Pancreas (tissue), 10 donors: ENCODE data around the gene BCL11B. TPM values are rescaled to one million over a fixed set of nuclear protein-coding genes. Genes with fewer than 3 reads are reported as not detected.

Experiments used
- ATAC-seq, 4 donors: fragments of 200-7000 bp; cut with Tn5 transposase; one replicate each; pipeline versions ENCODE4 v1.8.0 to v1.9.1; 2020; ENCODE audit warnings: mild to moderate bottlenecking in 4 of 4, moderate library complexity in 4 of 4
- DNase-seq, 6 donors: peaks; one replicate each; pipeline ENCODE4 v3.0.0-alpha.2; 2020
- FAIRE-seq: peaks from 2 replicates; lab custom pipeline; 2012; peaks lifted over from hg19 to GRCh38; lab: Jason Lieb, UNC
- H3K27ac ChIP-seq, 4 donors: fragments of 200-600 bp; sonication (generic); 1 replicate in 3 of 4; 2 replicates in 1 of 4; pipeline versions ENCODE4 v1.5.0 to v1.8.0; 2020
- H3K27me3 ChIP-seq, 4 donors: fragments of 200-600 bp; one replicate each; pipeline ENCODE4 v1.8.0; 2021
- H3K36me3 ChIP-seq, 3 donors: fragments of 200-600 bp; sonication (generic) in 1 of 3; one replicate each; pipeline versions ENCODE4 v1.5.0 to v1.8.0; 2020 to 2021
- H3K4me1 ChIP-seq, 3 donors: fragments of 200-600 bp; one replicate each; pipeline ENCODE4 v1.8.0; 2021
- H3K4me3 ChIP-seq, 4 donors: fragments of 200-600 bp; sonication (generic) in 2 of 4; one replicate each; pipeline versions ENCODE4 v1.5.0 to v1.8.0; 2020 to 2021
- H3K9me3 ChIP-seq, 4 donors: fragments of 200-600 bp; one replicate each; pipeline ENCODE4 v1.8.0; 2021
- CTCF ChIP-seq, 4 donors: fragments of 200-600 bp; sonication (generic) in 3 of 4; IDR thresholded peaks; one replicate each; pipeline versions ENCODE4 v1.5.0 to v1.8.0; 2021; ENCODE audit warnings: antibody characterized with exemption in 4 of 4
- WGBS, 2 donors: extraction: QIAGEN DNeasy Blood & Tissue Kit; methylation state at CpG; one replicate each; pipeline ENCODE4 v1.1.7; 2013; 5-methylcytosine and 5-hydroxymethylcytosine counted together
- intact Hi-C, 3 donors: fragments of 100-400 bp; cut with DNase I; formaldehyde crosslinking; loops; one replicate each; pipeline versions ENCODE4 v1.11.1 to v1.14.2; 2022
- polyA plus RNA-seq, 2 donors: library from polyadenylated mRNA; stranded (reverse); fragments of 200-250 nt; gene quantifications; one replicate each; pipeline ENCODE4 v1.2.3, GENCODE V29; 2013
- total RNA-seq, 6 donors: library from RNA; stranded (reverse); fragmentation: NEBNext Ultra II Directional in 4 of 6; extraction: Animal tissue kit (Norgen Biotek cat#: 25700) in 4 of 6; gene quantifications; one replicate each; pipeline versions ENCODE4 v1.2.1 to v1.2.4, GENCODE V29; 2021 to 2023
- donor health status: healthy with polysubstance abuse.
- donor health status: DM: no; HTN: no; CAD: no; lungs with moderate emphysema.
- donor health status: DM: no; HTN: no; CAD: no.
- donor health status: control.
- donor health status: control.
- donor health status: Bipolar disorder and iron deficiency.
- donor health status: DM: yes; HTN: yes; CAD: no.
- donor health status: DM: no; HTN: no; CAD: no.
- donor health status: DM: no; HTN: no; CAD: no.
- donor health status: DM: yes; HTN: yes; CAD: no.

BCL11B gene
- total and polyA plus RNA-seq, 8 donors: 0.04 to 0.47 (median 0.27) TPM

GRCh38 chr14:99176156-99176945 lies 95.6 kb downstream of the BCL11B start:
- H3K4me1 ChIP-seq: no peaks in the 10 kb centered on the region
- no peaks in the 10 kb centered on the region for H3K27me3 ChIP-seq
- DNase-seq (no peak), FAIRE-seq (no peak), ATAC-seq (no peak)
- no peak for TF ChIP-seq CTCF (IDR thresholded peaks at IDR 0.05)
- no peak overlapping the region for H3K27ac ChIP-seq
- H3K9me3 ChIP-seq: no peaks in the 10 kb centered on the region
- 89 to 92% methylated on average over 29 to 33 of the region's 33 CpGs for WGBS, 2 donors
- intact Hi-C loops: no loop called here
- no peaks in the 10 kb centered on the region for H3K36me3 ChIP-seq
- no peak overlapping the region for H3K4me3 ChIP-seq

- H3K27ac ChIP-seq: no peak overlapping the region
- H3K27me3 ChIP-seq: no peaks in the 10 kb centered on the region
- no peaks in the 10 kb centered on the region for H3K4me1 ChIP-seq
- H3K36me3 ChIP-seq: no peaks in the 10 kb centered on the region
- no peak for DNase-seq
- H3K4me3 ChIP-seq: no peak overlapping the region
- 95 to 96% methylated on average over 89 to 95 of the region's 95 CpGs for WGBS, 2 donors
- no peak for ATAC-seq
- FAIRE-seq: no peak
- no peaks in the 10 kb centered on the region for H3K9me3 ChIP-seq
- intact Hi-C loops: no loop called here
- no peak for TF ChIP-seq CTCF (IDR thresholded peaks at IDR 0.05)
These were observed 96.5 kb downstream of the BCL11B start for GRCh38 chr14:99175331-99176155.

GRCh38 chr14:99174770-99175319 lies 97.2 kb downstream of the BCL11B start:
- no peak for DNase-seq
- Histone ChIP-seq H3K36me3 (no peaks in the 10 kb centered on the region), H3K27me3 (no peaks in the 10 kb centered on the region), H3K4me1 (no peaks in the 10 kb centered on the region), H3K4me3 (no peak overlapping the region), H3K27ac (no peak overlapping the region), H3K9me3 (no peaks in the 10 kb centered on the region)
- no peak for TF ChIP-seq CTCF (IDR thresholded peaks at IDR 0.05)
- intact Hi-C loops: no loop called here
- no peak for FAIRE-seq
- 92 to 93% methylated on average over 68 to 81 of the region's 81 CpGs for WGBS, 2 donors
- ATAC-seq: no peak

- no peak for FAIRE-seq
- WGBS, 2 donors: 92 to 93% methylated on average over 74 to 79 of the region's 79 CpGs
- Histone ChIP-seq H3K9me3 (no peaks in the 10 kb centered on the region), H3K27me3 (no peaks in the 10 kb centered on the region), H3K27ac (no peak overlapping the region), H3K4me3 (no peak overlapping the region), H3K4me1 (no peaks in the 10 kb centered on the region), H3K36me3 (no peaks in the 10 kb centered on the region)
- ATAC-seq: no peak
- TF ChIP-seq CTCF (IDR thresholded peaks at IDR 0.05): no peak
- no peak for DNase-seq
- intact Hi-C loops: no loop called here
These were observed 97.8 kb downstream of the BCL11B start for GRCh38 chr14:99174081-99174769.
